B cell (primary cell): ENCODE measurements around the gene PRKD2.

Experiments
- CTCF ChIP-seq: fragments of 200-600 bp; IDR thresholded peaks from one replicate; pipeline ENCODE4 v1.8.0; 2022; ENCODE audit warnings: antibody characterized with exemption, mild to moderate bottlenecking
- EZH2 ChIP-seq: IDR thresholded peaks from 2 replicates; pipeline ENCODE4 v1.6.1; 2012; ENCODE audit warnings: borderline replicate concordance, low read depth, mild to moderate bottlenecking, moderate library complexity, low read length; ENCODE audit not compliant: insufficient read depth, poor library complexity, severe bottlenecking

DNA sequence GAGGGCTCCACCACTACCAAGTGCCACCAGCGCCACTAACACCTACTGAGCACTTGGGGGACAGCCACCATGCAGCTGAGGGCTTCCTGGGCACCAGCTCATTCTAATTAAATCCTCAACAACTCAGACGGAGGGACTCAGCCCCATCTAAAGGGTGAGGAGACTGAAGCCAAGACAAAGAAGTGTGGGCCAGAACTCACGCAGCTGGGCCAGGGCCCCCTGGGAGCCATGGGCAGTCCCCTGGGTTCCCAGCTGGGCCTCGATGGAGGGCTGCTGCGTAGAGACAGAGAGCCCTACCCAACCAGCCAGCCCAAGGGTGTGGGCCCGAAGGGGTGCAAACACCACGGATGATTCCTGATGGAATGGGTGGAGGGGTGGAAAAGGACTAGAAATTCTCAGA, 12.8 kb upstream of the PRKD2 start:
- TF ChIP-seq CTCF, result no peak
- no peak for TF ChIP-seq EZH2
